GM20431 (cell line): Measurements from ENCODE around the gene PLCD1.
"Not testable (repeated sequence)": the region's sequence is repeated elsewhere in the genome, so short reads cannot be mapped to it uniquely, and the experiment has no call there.

Experiments
- in situ Hi-C: fragments of 300-500 bp; cut with MseI, MboI; formaldehyde crosslinking; loops from one replicate; pipeline ENCODE4 v1.15.0; 2020; ENCODE audit warnings: low sequenced_read_pairs; ENCODE audit not compliant: unreplicated experiment

PLCD1 gene

GRCh38 chr3:37990527-37990926 lies 38.9 kb downstream of the PLCD1 start, which contains the start of gene VILL:
Gene VILL (plus strand): TSS chr3:37990786. CDS start chr3:37993673, 2,887 bp downstream.
- in situ Hi-C loops, result no loop called here

DNA sequence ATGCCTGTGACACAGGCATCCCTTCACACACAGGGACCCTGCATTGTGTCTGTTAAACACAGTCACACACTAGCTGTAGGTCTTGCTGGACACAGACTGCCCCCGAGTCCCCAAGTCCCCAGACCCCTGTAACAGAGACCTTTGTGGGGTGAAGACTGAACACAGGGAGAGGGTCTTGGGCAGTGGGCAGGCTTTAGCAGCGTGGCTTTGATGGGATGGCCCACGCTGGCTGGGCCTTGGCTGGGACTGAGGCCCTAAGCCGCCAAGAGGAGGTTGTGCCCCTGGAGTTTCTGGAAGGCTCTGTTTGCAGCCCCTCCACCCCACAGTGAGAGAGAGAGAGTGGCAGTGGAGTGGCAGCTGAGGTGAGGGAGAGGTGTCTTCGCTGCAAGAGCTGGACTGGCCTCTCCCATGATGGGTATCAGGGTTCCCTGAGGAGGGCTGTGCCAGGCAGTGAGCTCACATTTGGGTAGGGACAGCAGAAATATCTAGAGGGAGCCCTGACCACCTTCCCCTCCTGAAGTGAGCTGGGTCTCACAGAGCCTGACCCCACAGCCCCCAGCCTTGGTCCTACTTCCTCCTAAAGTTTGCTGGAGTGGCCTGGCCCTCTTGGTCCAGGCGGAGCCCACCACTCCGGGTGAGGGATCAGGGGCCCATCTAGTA lies 39.5 kb downstream of the PLCD1 start:
- in situ Hi-C loops, result no loop called here

- in situ Hi-C loops, result no loop called here
These were observed 40.4 kb downstream of the PLCD1 start for GRCh38 chr3:37988931-37989525.

GRCh38 chr3:37988376-37988775 lies 41.1 kb downstream of the PLCD1 start:
- in situ Hi-C loops, result not testable (repeated sequence)

DNA sequence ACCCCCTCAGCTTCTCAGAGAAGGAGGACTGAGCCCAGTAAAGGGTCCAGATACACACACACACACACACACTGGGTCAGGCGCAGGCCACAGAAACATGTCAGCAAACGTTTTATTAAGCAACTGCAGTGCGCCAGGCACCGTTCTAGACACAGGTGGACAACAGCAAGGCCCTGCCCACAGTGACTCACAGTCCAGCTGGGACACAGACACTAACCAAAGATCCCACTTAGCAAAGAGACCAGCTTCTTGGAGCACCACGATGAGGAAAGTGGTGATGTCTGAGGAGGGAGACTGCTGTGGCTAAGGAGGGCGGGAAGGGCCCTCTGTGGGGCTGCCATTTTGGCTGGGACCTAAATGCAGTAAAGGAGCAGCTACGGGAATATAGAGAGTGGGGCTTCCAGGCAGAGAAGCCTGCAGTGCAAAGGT lies 41.7 kb downstream of the PLCD1 start:
- in situ Hi-C loops, result no loop called here

- in situ Hi-C loops, result no loop called here
These were observed 42.1 kb downstream of the PLCD1 start for GRCh38 chr3:37987315-37987697.

GRCh38 chr3:37986479-37987314 lies 42.7 kb downstream of the PLCD1 start:
- in situ Hi-C loops, result no loop called here

GRCh38 chr3:37985637-37986320 lies 43.7 kb downstream of the PLCD1 start:
- in situ Hi-C loops, result no loop called here

DNA sequence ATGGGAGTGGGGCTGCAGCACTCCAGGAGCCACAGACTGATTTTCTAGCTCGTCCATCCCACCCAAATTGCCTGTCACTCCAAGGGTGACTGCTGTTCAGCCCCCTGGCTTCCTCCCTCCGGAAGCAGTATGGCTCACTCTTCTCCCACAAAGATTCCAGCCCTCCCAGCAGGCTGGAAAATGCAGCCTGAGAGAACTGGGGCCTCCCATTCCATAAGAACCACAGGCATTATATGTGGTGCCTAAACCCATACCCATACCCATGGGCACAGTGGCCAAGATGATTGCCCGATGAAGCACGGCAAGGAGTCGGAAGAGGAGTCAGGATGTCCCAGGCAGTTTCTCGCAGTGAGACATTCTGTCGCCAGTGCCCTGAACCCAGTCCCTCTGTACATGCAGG lies 44.8 kb downstream of the PLCD1 start:
- in situ Hi-C loops, result no loop called here

DNA sequence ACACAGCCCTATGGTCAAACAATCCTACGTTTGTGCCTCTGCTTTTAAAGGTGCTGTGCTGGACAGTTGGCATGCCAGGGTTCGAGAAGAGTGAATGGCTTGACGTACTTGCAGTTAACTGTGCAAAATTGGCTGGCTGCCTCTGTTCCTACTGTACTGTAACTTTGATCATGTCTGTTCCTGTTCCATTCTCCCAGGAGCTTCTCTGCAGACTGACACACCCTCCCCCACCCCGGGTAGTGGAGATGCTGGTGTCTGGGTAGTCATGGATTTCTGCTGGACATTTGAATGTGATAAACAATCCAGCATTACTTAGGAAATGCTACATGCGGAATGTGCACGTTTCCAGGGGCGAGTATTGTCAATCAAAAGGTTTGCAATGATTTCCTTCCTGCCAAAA lies 45.4 kb downstream of the PLCD1 start:
- in situ Hi-C loops, result no loop called here

DNA sequence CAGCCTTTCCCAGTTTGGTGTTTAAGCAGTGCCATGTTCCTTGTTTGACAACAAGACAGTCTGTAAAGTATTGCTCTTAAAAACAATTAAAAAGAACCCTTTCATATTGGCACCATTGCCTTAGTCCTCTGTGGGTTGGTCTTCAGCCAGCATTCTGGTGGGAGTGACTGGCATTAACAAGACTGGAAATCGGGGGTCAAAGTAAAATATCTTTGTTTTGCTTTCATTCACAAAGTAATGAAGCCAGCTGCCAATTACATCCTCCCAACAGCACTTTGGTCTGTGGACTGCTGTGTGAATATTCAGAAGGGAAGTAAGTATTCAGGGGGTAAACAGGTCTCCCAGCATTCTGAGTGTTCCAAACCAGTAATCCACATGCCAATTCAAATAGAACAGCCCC lies 47.1 kb downstream of the PLCD1 start:
- in situ Hi-C loops, result no loop called here

DNA sequence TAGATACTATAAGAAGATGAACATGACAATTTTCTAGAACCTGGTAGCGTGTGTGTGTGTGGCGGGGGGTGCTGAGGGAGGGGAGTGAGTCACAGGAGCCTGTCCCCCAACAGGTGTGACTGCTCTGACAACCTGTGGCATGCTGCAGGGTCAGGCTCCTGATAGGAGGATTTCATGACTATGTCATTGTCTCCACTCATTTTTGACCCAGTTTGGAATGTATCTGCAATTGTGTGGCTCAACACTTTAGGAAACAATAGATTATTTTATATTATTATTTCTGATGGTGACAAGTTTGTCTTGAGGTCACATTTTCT lies 48.1 kb downstream of the PLCD1 start:
- in situ Hi-C loops, result no loop called here

GRCh38 chr3:37980462-37981347 lies 48.7 kb downstream of the PLCD1 start:
- in situ Hi-C loops, result no loop called here

- in situ Hi-C loops, result no loop called here
These were observed 49.6 kb downstream of the PLCD1 start for GRCh38 chr3:37979541-37980461.

DNA sequence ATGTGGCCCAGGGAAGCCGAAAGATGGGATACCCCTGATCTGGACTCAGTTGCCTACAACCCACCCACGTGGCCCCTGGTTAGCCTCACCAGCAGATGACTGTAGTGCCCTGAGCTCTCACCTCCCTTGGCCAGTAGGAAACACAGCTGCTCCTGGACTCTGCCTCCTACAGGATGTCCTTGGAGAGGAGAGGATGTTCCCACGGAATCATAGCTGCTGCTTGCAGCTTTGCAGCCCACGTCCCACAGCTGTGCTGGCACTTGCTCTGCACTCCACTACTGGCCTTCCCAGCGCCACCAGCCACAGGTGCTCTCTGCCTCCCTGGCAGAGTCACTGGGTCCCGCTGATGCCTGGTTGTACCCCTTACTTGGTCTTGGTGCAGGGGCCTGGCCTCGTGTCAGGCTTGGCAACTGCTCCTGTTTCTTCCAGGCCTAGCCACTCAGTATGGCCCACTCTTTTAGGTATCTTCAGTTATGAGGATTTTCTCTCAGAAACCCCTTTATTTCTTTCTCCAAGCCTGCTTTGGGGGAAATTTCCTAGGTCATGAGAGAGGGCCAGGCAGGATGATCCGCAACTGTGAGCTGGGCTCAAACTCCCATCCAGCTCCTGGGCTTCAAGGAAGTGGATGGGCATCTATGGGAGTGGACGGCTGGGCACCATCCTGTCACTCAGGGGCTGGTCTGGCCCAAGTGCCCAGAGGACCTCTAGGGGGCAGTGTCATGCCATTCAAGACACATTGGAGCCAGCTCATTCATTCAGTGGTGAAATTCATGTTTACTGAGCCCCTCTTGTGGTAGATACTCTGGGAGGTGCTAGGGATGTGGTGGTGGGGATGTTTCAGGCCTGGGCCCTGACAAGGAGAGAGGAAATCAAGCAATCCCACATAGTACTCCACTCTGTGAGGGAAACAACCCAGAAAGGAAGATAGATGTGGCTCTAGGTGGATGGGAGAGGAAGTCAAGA lies 55.0 kb downstream of the PLCD1 start:
- in situ Hi-C loops, result no loop called here

DNA sequence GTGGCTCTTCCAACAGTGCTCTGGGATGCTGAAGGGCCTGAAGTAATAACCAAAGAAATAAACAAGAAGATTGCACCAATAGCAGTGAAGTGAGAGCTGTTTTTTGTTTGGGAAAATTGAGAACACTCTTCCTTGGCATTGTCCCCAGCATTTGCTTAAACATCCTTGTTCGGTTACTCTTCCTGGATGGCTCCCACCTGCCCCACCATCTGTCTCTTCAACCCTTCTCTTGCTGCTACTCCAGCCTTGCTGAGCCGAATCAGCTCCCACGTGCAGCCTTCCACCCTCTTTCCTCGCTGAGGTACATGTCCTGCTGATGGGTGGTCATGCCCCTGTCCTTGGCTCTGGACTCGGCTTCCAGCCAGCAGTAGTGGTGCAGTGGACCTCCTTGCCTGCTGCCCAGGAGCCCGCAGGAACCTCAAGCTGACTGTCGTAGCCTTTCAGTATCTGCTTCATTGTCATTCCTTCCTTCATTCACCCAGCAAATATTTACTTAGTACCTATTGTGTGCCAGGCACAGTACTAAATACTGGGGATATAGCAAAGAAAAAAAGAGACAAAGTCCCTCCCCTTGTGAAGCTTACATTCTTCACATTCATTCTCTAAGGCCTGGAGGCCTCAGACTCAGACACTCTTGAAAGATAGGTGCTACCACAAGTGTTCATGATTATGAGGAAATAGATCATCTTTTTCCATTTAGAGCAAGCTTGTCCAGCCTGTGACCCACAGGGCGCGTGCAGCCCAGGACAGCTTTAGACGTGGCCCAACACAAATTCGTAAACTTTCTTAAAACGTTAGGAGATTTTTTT lies 56.0 kb downstream of the PLCD1 start:
- in situ Hi-C loops, result no loop called here

GRCh38 chr3:37972056-37972455 lies 57.4 kb downstream of the PLCD1 start:
- in situ Hi-C loops, result not testable (repeated sequence)
